HG03460 (cell line): ENCODE data around the gene TNFAIP8L3.
"Not testable (repeated sequence)": the region's sequence is repeated elsewhere in the genome, so short reads cannot be mapped to it uniquely, and the experiment has no call there.

ENCODE experiments used
- ATAC-seq: cut with Tn5 transposase; IDR thresholded peaks from one replicate; pipeline ENCODE4 v1.9.1; 2021; ENCODE audit not compliant: unreplicated experiment

TNFAIP8L3 gene

GRCh38 chr15:51062736-51063135 is 32.0 kb downstream of the TNFAIP8L3 start:
- ATAC-seq = no peak

- no peak for ATAC-seq
Observed at GRCh38 chr15:51060030-51060673, 34.6 kb downstream of the TNFAIP8L3 start.

- ATAC-seq = no peak
Observed at GRCh38 chr15:51054535-51054934, 40.2 kb downstream of the TNFAIP8L3 start.

GRCh38 chr15:51053571-51053970 is 41.1 kb downstream of the TNFAIP8L3 start:
- ATAC-seq = no peak

- no peak for ATAC-seq
Observed at GRCh38 chr15:51051776-51052175, 42.9 kb downstream of the TNFAIP8L3 start.

GRCh38 chr15:51049081-51049480 is 45.6 kb downstream of the TNFAIP8L3 start:
- ATAC-seq = no peak

- no peak for ATAC-seq
Observed at GRCh38 chr15:51048308-51048707, 46.4 kb downstream of the TNFAIP8L3 start.

- ATAC-seq = no peak
Observed at GRCh38 chr15:51046799-51047449, 47.8 kb downstream of the TNFAIP8L3 start.

GRCh38 chr15:51046016-51046415 is 48.7 kb downstream of the TNFAIP8L3 start:
- ATAC-seq = no peak

GRCh38 chr15:51044037-51044727 is 50.5 kb downstream of the TNFAIP8L3 start:
- ATAC-seq = no peak

GRCh38 chr15:51038974-51039319 is 55.8 kb downstream of the TNFAIP8L3 start:
- ATAC-seq = no peak

GRCh38 chr15:51038162-51038973 is 56.3 kb downstream of the TNFAIP8L3 start:
- ATAC-seq = no peak

- ATAC-seq = not testable (repeated sequence)
Observed at GRCh38 chr15:51037474-51037873, 57.2 kb downstream of the TNFAIP8L3 start.

GRCh38 chr15:51030649-51031316 is 63.9 kb downstream of the TNFAIP8L3 start:
- ATAC-seq = no peak

- no peak for ATAC-seq
Observed at GRCh38 chr15:51025454-51025846, 69.3 kb downstream of the TNFAIP8L3 start.

GRCh38 chr15:51024735-51025453 is 69.8 kb downstream of the TNFAIP8L3 start:
- no peak for ATAC-seq

GRCh38 chr15:51023499-51023898 is 71.2 kb downstream of the TNFAIP8L3 start:
- no peak for ATAC-seq

- no peak for ATAC-seq
Observed at GRCh38 chr15:51022206-51022605, 72.5 kb downstream of the TNFAIP8L3 start.

- ATAC-seq = no peak
Observed at GRCh38 chr15:51016615-51017014, 78.1 kb downstream of the TNFAIP8L3 start.

- ATAC-seq = no peak
Observed at GRCh38 chr15:51011212-51011611, 83.5 kb downstream of the TNFAIP8L3 start.
